Measurements from ENCODE around the gene KANK2. TPM values are rescaled to one million over a fixed set of nuclear protein-coding genes. Genes with fewer than 3 reads are reported as not detected.

The KANK2 gene
- total and polyA plus RNA-seq, 2 experiments from 2014 or later = 15.9 to 65.4 TPM

GRCh38 chr19:11214387-11214786 is 17.0 kb upstream of the KANK2 start:
- ATAC-seq (no peak), DNase-seq (ENCODE audit: low spot score) (no peak)
- no peaks in the 10 kb centered on the region for H3K4me1 Mint-ChIP-seq
- no peaks in the 10 kb centered on the region for H3K4me1 ChIP-seq (ENCODE audit: insufficient read depth)
- no peak overlapping the region for H3K4me2 ChIP-seq
- TF ChIP-seq ZNF462 (CRISPR knock-in tag; IDR thresholded peaks at IDR 0.05) (no peak), POLR2AphosphoS5 (IDR thresholded peaks at IDR 0.05; ENCODE audit: low read depth) (no peak), EZH2phosphoT487 (IDR thresholded peaks at IDR 0.05; ENCODE audit: unreplicated experiment) (no peak), CREB1 (CRISPR knock-in tag; IDR thresholded peaks at IDR 0.05; ENCODE audit: low read depth) (no peak), ETS1 (IDR thresholded peaks at IDR 0.05) (no peak), REST (IDR thresholded peaks at IDR 0.05; ENCODE audit: unreplicated experiment) (no peak)
- H3K9me3 Mint-ChIP-seq = no peaks in the 10 kb centered on the region; the same call in 2 of the 3 replicates
- H3K4me3 ChIP-seq = no peak overlapping the region
- peaks cover 26% of the 10 kb centered on the region for H3K36me3 Mint-ChIP-seq (ENCODE audit: low read depth)
- H3K27ac Mint-ChIP-seq = no peak overlapping the region
- no peak overlapping the region for H2AFZ ChIP-seq
- no peak overlapping the region for H3K4me3 Mint-ChIP-seq
- 0 out of 2 replicates have a peak, but pooled peaks cover 4% of the 10 kb centered on the region for H3F3A ChIP-seq (replicated peaks; ENCODE audit: low read depth)
- no peaks in the 10 kb centered on the region for H3K79me2 ChIP-seq (replicated peaks; ENCODE audit: insufficient read depth)
- no peaks in the 10 kb centered on the region for H3K9me2 ChIP-seq (ENCODE audit: insufficient read depth)
- H3K27me3 Mint-ChIP-seq (ENCODE audit: insufficient read depth, low read depth, poor library complexity) = peaks cover 2% of the 10 kb centered on the region
- H3K27ac ChIP-seq (ENCODE audit: low read depth) = no peak overlapping the region
- H3K36me3 ChIP-seq (ENCODE audit: insufficient read depth) = no peaks in the 10 kb centered on the region; the same call in 1 of the 2 replicates
- H3K27me3 ChIP-seq (ENCODE audit: insufficient read depth) = no peaks in the 10 kb centered on the region
- no peaks in the 10 kb centered on the region for H4K20me1 ChIP-seq (replicated peaks; ENCODE audit: insufficient read depth)

All from GM23338 (cell line).